H9 (cell line): ENCODE measurements around the gene CYP27A1. TPM values are rescaled to one million over a fixed set of nuclear protein-coding genes. Genes with fewer than 3 reads are reported as not detected.

Source experiments
- DNase-seq: peaks from one replicate; pipeline ENCODE4 v3.0.0-alpha.2; 2017
- H2AFZ ChIP-seq: one replicate; pipeline ENCODE4 v1.6.1; 2013; ENCODE audit warnings: mild to moderate bottlenecking, low read length, control low read depth, moderate library complexity
- H2AK5ac ChIP-seq: 2 replicates; pipeline ENCODE4 v1.6.1; 2013; ENCODE audit warnings: low read length, control low read depth, mixed read lengths; ENCODE audit not compliant: insufficient read length
- H2BK120ac ChIP-seq: one replicate; pipeline ENCODE4 v1.6.1; 2013; ENCODE audit warnings: low read depth, mild to moderate bottlenecking, low read length, control low read depth, inconsistent platforms; ENCODE audit not compliant: poor library complexity, severe bottlenecking
- H2BK12ac ChIP-seq: 2 replicates; pipeline ENCODE4 v1.6.1; 2013; ENCODE audit warnings: low read length, control low read depth, mixed read lengths, low read depth; ENCODE audit not compliant: insufficient read length
- H2BK15ac ChIP-seq: 2 replicates; pipeline ENCODE4 v1.6.1; 2013; ENCODE audit warnings: low read depth, low read length, control low read depth
- H2BK20ac ChIP-seq: one replicate; pipeline ENCODE4 v1.6.1; 2013; ENCODE audit warnings: low read depth, mild to moderate bottlenecking, low read length, control low read depth, inconsistent platforms; ENCODE audit not compliant: poor library complexity, severe bottlenecking
- H2BK5ac ChIP-seq: 2 replicates; pipeline ENCODE4 v1.6.1; 2013; ENCODE audit warnings: low read length, control low read depth, mixed read lengths; ENCODE audit not compliant: insufficient read length
- H3K14ac ChIP-seq: 2 replicates; pipeline ENCODE4 v1.6.1; 2013; ENCODE audit warnings: low read length, control low read depth; ENCODE audit not compliant: insufficient read depth
- H3K18ac ChIP-seq: 2 replicates; pipeline ENCODE4 v1.6.1; 2013; ENCODE audit warnings: low read depth, mild to moderate bottlenecking, mixed read lengths, low read length, control low read depth; ENCODE audit not compliant: insufficient read length
- H3K23ac ChIP-seq: 2 replicates; pipeline ENCODE4 v1.6.1; 2013; ENCODE audit warnings: low read length, control low read depth, mixed read lengths, low read depth; ENCODE audit not compliant: insufficient read length
- H3K23me2 ChIP-seq: 2 replicates; pipeline ENCODE4 v1.6.1; 2013; ENCODE audit warnings: low read depth, mild to moderate bottlenecking, mixed read lengths, low read length, control low read depth; ENCODE audit not compliant: insufficient read length, poor library complexity, severe bottlenecking
- H3K27ac ChIP-seq: 2 replicates; pipeline ENCODE4 v1.5.1; 2013; ENCODE audit warnings: low read length, control low read depth, mixed read lengths, low read depth; ENCODE audit not compliant: insufficient read length
- H3K27me3 ChIP-seq: 2 replicates; pipeline ENCODE4 v1.6.1; 2013; ENCODE audit warnings: low read length, control low read depth, inconsistent platforms; ENCODE audit not compliant: insufficient read depth
- H3K4ac ChIP-seq: 2 replicates; pipeline ENCODE4 v1.6.1; 2013; ENCODE audit warnings: low read depth, mild to moderate bottlenecking, control low read depth, inconsistent platforms, low read length, moderate library complexity
- H3K4me1 ChIP-seq: 2 replicates; pipeline ENCODE4 v1.6.1; 2013; ENCODE audit warnings: low read length, control low read depth, inconsistent platforms; ENCODE audit not compliant: insufficient read depth
- H3K4me2 ChIP-seq: 2 replicates; pipeline ENCODE4 v1.6.1; 2013; ENCODE audit warnings: low read length, control low read depth, mixed read lengths; ENCODE audit not compliant: insufficient read length, insufficient read depth
- H3K56ac ChIP-seq: 2 replicates; pipeline ENCODE4 v1.6.1; 2013; ENCODE audit warnings: low read depth, mild to moderate bottlenecking, mixed read lengths, low read length, control low read depth; ENCODE audit not compliant: insufficient read length
- H3K79me1 ChIP-seq: 2 replicates; pipeline ENCODE4 v1.6.1; 2013; ENCODE audit warnings: low read depth, mild to moderate bottlenecking, moderate library complexity, low read length, control low read depth, inconsistent platforms; ENCODE audit not compliant: insufficient read depth, poor library complexity, severe bottlenecking
- H3K79me2 ChIP-seq: 2 replicates; pipeline ENCODE4 v1.6.1; 2013; ENCODE audit warnings: low read length, control low read depth, inconsistent platforms; ENCODE audit not compliant: insufficient read depth
- H3K9ac ChIP-seq: 2 replicates; pipeline ENCODE4 v1.6.1; 2013; ENCODE audit warnings: low read length, control low read depth, mixed read lengths; ENCODE audit not compliant: insufficient read length; ENCODE audit errors: extremely low read depth
- H3K9me3 ChIP-seq: one replicate; pipeline ENCODE4 v1.6.1; 2013; ENCODE audit warnings: low read depth, low read length, inconsistent platforms; ENCODE audit not compliant: control insufficient read depth
- H3T11ph ChIP-seq: one replicate; pipeline ENCODE4 v1.6.1; 2013; ENCODE audit warnings: mild to moderate bottlenecking, low read length, control low read depth, inconsistent platforms
- H4K20me1 ChIP-seq: one replicate; pipeline ENCODE4 v1.6.1; 2013; ENCODE audit not compliant: control insufficient read depth, insufficient read length, insufficient read depth
- H4K5ac ChIP-seq: 2 replicates; pipeline ENCODE4 v1.6.1; 2013; ENCODE audit warnings: low read depth, mild to moderate bottlenecking, mixed read lengths, low read length, control low read depth; ENCODE audit not compliant: insufficient read length
- H4K8ac ChIP-seq: replicated peaks from 2 replicates; pipeline ENCODE4 v1.6.1; 2013; ENCODE audit warnings: low read length, control low read depth, mixed read lengths, low read depth; ENCODE audit not compliant: insufficient read length
- H4K91ac ChIP-seq: 2 replicates; pipeline ENCODE4 v1.6.1; 2013; ENCODE audit warnings: low read depth, mild to moderate bottlenecking, moderate library complexity, mixed read lengths, low read length, control low read depth; ENCODE audit not compliant: insufficient read length
- H3K27ac Mint-ChIP-seq, 3 experiments: 2 replicates in 2 of 3; 3 replicates in 1 of 3; pipeline ENCODE4 v1.8.0; 2020 to 2021; ENCODE audit warnings: mixed read lengths in 3 of 3, mild to moderate bottlenecking in 1 of 3, moderate library complexity in 1 of 3
- H3K27me3 Mint-ChIP-seq: 2 replicates; pipeline ENCODE4 v1.8.0; 2021; ENCODE audit warnings: low read depth, mild to moderate bottlenecking, moderate library complexity, mixed read lengths
- H3K36me3 Mint-ChIP-seq, 3 experiments: 2 replicates in 2 of 3; 3 replicates in 1 of 3; pipeline ENCODE4 v1.8.0; 2020 to 2021; ENCODE audit warnings: low read depth in 3 of 3, mixed read lengths in 3 of 3; ENCODE audit not compliant: insufficient read depth in 1 of 3
- H3K4me1 Mint-ChIP-seq, 2 experiments: 2 replicates each; pipeline ENCODE4 v1.8.0; 2020; ENCODE audit warnings: mixed read lengths in 2 of 2
- H3K4me3 Mint-ChIP-seq, 2 experiments: 2 replicates in 1 of 2; 3 replicates in 1 of 2; pipeline ENCODE4 v1.8.0; 2020 to 2021; ENCODE audit warnings: mild to moderate bottlenecking in 2 of 2, mixed read lengths in 2 of 2, moderate library complexity in 1 of 2
- H3K9me3 Mint-ChIP-seq, 2 experiments: 2 replicates in 1 of 2; 3 replicates in 1 of 2; pipeline ENCODE4 v1.8.0; 2020; ENCODE audit warnings: mild to moderate bottlenecking in 2 of 2, mixed read lengths in 2 of 2, moderate library complexity in 1 of 2
- CTCF ChIP-seq: fragments of 200-600 bp; sonication (generic); conservative IDR thresholded peaks from 3 replicates; pipeline ENCODE4 v1.8.0; 2021; ENCODE audit warnings: antibody characterized with exemption, mild to moderate bottlenecking
- WGBS: extraction: QIAGEN DNeasy Blood & Tissue Kit; methylation state at CpG from one replicate; pipeline ENCODE4 v1.1.7; 2013; ENCODE audit warnings: missing lambda C conversion rate, low lambda C conversion rate, mixed read lengths; ENCODE audit not compliant: insufficient read length; ENCODE audit errors: extremely low coverage; 5-methylcytosine and 5-hydroxymethylcytosine counted together
- total RNA-seq: library from RNA; stranded (reverse); gene quantifications from 2 replicates; pipeline ENCODE4 v1.2.1, GENCODE V29; 2021

The CYP27A1 gene
- total RNA-seq, 1 experiment from 2014 or later = 3.1 TPM

- Histone ChIP-seq H3K27ac (no peak overlapping the region), H3K4ac (no peak overlapping the region), H3K79me2 (no peaks in the 10 kb centered on the region), H2AK5ac (no peak overlapping the region), H3K9me3 (no peaks in the 10 kb centered on the region), H2BK20ac (no peak overlapping the region), H3K23ac (no peak overlapping the region), H3K23me2 (no peaks in the 10 kb centered on the region), H4K91ac (no peak overlapping the region), H4K5ac (no peak overlapping the region), H3K79me1 (no peaks in the 10 kb centered on the region), H3K14ac (no peak overlapping the region), H3K4me1 (no peaks in the 10 kb centered on the region; the same call in 1 of the 2 replicates), H4K20me1 (no peaks in the 10 kb centered on the region), H4K8ac (no peak overlapping the region), H3K56ac (no peak overlapping the region), H2AFZ (no peak overlapping the region), H3T11ph (no peak overlapping the region), H3K18ac (no peak overlapping the region), H2BK12ac (no peak overlapping the region), H3K4me2 (peak overlapping the region; percentile 10), H2BK5ac (no peak overlapping the region), H2BK120ac (no peak overlapping the region), H3K9ac (no peak overlapping the region), H3K27me3 (peaks cover 48% of the 10 kb centered on the region), H2BK15ac (no peak overlapping the region)
- Mint-ChIP-seq H3K9me3 (peaks cover 0 to 3% of the 10 kb centered on the region in 2 experiments; a peak in 1 of 5 replicates), H3K27me3 (peaks cover 61% of the 10 kb centered on the region), H3K27ac (no peak overlapping the region), H3K4me1 (peaks cover 20 to 44% of the 10 kb centered on the region in 2 experiments), H3K36me3 (no peaks in the 10 kb centered on the region), H3K4me3 (peak overlapping the region in 1 of 2 experiments; percentile 38; a peak in 1 of 5 replicates)
- no CpG with 5 or more reads among the region's 16 CpGs for WGBS
- peak; percentile 92 for TF ChIP-seq CTCF
- peak; percentile 79 for DNase-seq
These were observed 71.1 kb downstream of the CYP27A1 start for GRCh38 chr2:218852911-218853667.
